MM.1S (cell line): ENCODE results near the gene CHPF2.

Source experiments
- DNase-seq: peaks from one replicate; pipeline ENCODE4 v3.0.0-alpha.2; 2015
- H2AFZ ChIP-seq: fragments of 300-600 bp; sonication (generic); 2 replicates; pipeline ENCODE4 v1.6.0; 2016; ENCODE audit warnings: antibody characterized with exemption, low read length
- H3F3A ChIP-seq: fragments of 300-600 bp; sonication (generic); 2 replicates; pipeline ENCODE4 v1.6.1; 2016; ENCODE audit warnings: mild to moderate bottlenecking, antibody characterized with exemption, low read length, moderate library complexity, mixed read lengths; ENCODE audit not compliant: insufficient read depth
- H3K27ac ChIP-seq: fragments of 300-600 bp; sonication (generic); 2 replicates; pipeline ENCODE4 v1.5.1; 2016; ENCODE audit warnings: mild to moderate bottlenecking, low read length
- H3K27me3 ChIP-seq: fragments of 300-600 bp; sonication (generic); replicated peaks from 2 replicates; pipeline ENCODE4 v1.6.0; 2016; ENCODE audit warnings: low read length; ENCODE audit not compliant: insufficient read depth
- H3K36me3 ChIP-seq: fragments of 300-600 bp; sonication (generic); replicated peaks from 2 replicates; pipeline ENCODE4 v1.6.1; 2016; ENCODE audit warnings: mild to moderate bottlenecking, low read length, mixed read lengths; ENCODE audit not compliant: insufficient read depth
- H3K4me1 ChIP-seq: fragments of 300-600 bp; sonication (generic); 2 replicates; pipeline ENCODE4 v1.6.1; 2016; ENCODE audit warnings: low read length, mixed read lengths
- H3K4me2 ChIP-seq: fragments of 300-600 bp; sonication (generic); 2 replicates; pipeline ENCODE4 v1.6.0; 2016; ENCODE audit warnings: low read depth, low read length
- H3K4me3 ChIP-seq: fragments of 300-600 bp; sonication (generic); 2 replicates; pipeline ENCODE4 v1.5.1; 2016; ENCODE audit warnings: low read length, mixed read lengths
- H3K79me2 ChIP-seq: fragments of 300-600 bp; sonication (generic); 2 replicates; pipeline ENCODE4 v1.6.1; 2016; ENCODE audit warnings: mixed run types, low read length, mixed read lengths
- H3K9ac ChIP-seq: fragments of 300-600 bp; sonication (generic); 2 replicates; pipeline ENCODE4 v1.6.1; 2016; ENCODE audit warnings: low read length, mixed read lengths
- H3K9me2 ChIP-seq: fragments of 300-600 bp; sonication (generic); replicated peaks from 2 replicates; pipeline ENCODE4 v1.6.1; 2016; ENCODE audit warnings: mild to moderate bottlenecking, low read length, mixed read lengths; ENCODE audit not compliant: insufficient read depth
- H3K9me3 ChIP-seq: fragments of 300-600 bp; sonication (generic); replicated peaks from 2 replicates; pipeline ENCODE4 v1.6.1; 2016; ENCODE audit warnings: mild to moderate bottlenecking, low read length, mixed read lengths; ENCODE audit not compliant: insufficient read depth
- H4K20me1 ChIP-seq: fragments of 300-600 bp; sonication (generic); 2 replicates; pipeline ENCODE4 v1.6.1; 2016; ENCODE audit warnings: mild to moderate bottlenecking, low read length, moderate library complexity, mixed read lengths; ENCODE audit not compliant: insufficient read depth
- CTCF ChIP-seq: fragments of 300-600 bp; sonication (generic); IDR thresholded peaks from 2 replicates; pipeline ENCODE4 v1.5.1; 2016; ENCODE audit warnings: antibody characterized with exemption, low read length, mixed read lengths
- EZH2 ChIP-seq: fragments of 300-600 bp; sonication (generic); optimal IDR thresholded peaks from 2 replicates; pipeline ENCODE3; 2017; ENCODE audit warnings: low read depth, mild to moderate bottlenecking, antibody characterized with exemption, low read length, mixed read lengths
- EZH2phosphoT487 ChIP-seq: fragments of 300-600 bp; sonication (generic); IDR thresholded peaks from 2 replicates; pipeline ENCODE4 v1.6.1; 2018; ENCODE audit warnings: antibody characterized with exemption, low read length

CHPF2 gene

GRCh38 chr7:151243408-151244195 lies 11.3 kb downstream of the CHPF2 start:
- H3K4me1 ChIP-seq = peaks cover 15% of the 10 kb centered on the region
- peak overlapping the region; percentile 82; the same call in 1 of the 2 replicates for H3K4me2 ChIP-seq
- peaks cover 47% of the 10 kb centered on the region for H3K27me3 ChIP-seq
- no peak overlapping the region for H2AFZ ChIP-seq
- no peak for TF ChIP-seq EZH2
- no peak for TF ChIP-seq EZH2phosphoT487
- no peak for TF ChIP-seq CTCF
- H4K20me1 ChIP-seq = peaks cover 5% of the 10 kb centered on the region; the same call in 1 of the 2 replicates
- DNase-seq = peak; percentile 75
- H3K9me2 ChIP-seq = no peaks in the 10 kb centered on the region
- no peaks in the 10 kb centered on the region for H3K79me2 ChIP-seq
- H3K36me3 ChIP-seq = no peaks in the 10 kb centered on the region
- H3K27ac ChIP-seq = no peak overlapping the region
- 0 out of 2 replicates have a peak, but pooled peaks cover 9% of the 10 kb centered on the region for H3F3A ChIP-seq
- no peaks in the 10 kb centered on the region for H3K9me3 ChIP-seq
- peak overlapping the region; percentile 40 for H3K4me3 ChIP-seq
- no peak overlapping the region for H3K9ac ChIP-seq

- H3K9ac ChIP-seq = no peak overlapping the region
- 0 out of 2 replicates have a peak, but pooled peaks cover 9% of the 10 kb centered on the region for H3F3A ChIP-seq
- H3K36me3 ChIP-seq = no peaks in the 10 kb centered on the region
- peak overlapping the region; percentile 50; the same call in 1 of the 2 replicates for H3K4me3 ChIP-seq
- DNase-seq = peak; percentile 61
- H3K79me2 ChIP-seq = no peaks in the 10 kb centered on the region
- no peaks in the 10 kb centered on the region for H3K9me2 ChIP-seq
- H2AFZ ChIP-seq = no peak overlapping the region
- peak overlapping the region; percentile 82 for H3K4me2 ChIP-seq
- peaks cover 15% of the 10 kb centered on the region for H3K4me1 ChIP-seq
- H3K27ac ChIP-seq = no peak overlapping the region
- peaks cover 5% of the 10 kb centered on the region; the same call in 1 of the 2 replicates for H4K20me1 ChIP-seq
- H3K9me3 ChIP-seq = no peaks in the 10 kb centered on the region
- H3K27me3 ChIP-seq = peaks cover 50% of the 10 kb centered on the region
- TF ChIP-seq EZH2 (no peak), EZH2phosphoT487 (no peak), CTCF (peak; percentile 99)
Measured at GRCh38 chr7:151244196-151244840, 12.0 kb downstream of the CHPF2 start.

- H3K4me3 ChIP-seq = peak overlapping the region; percentile 50
- no peaks in the 10 kb centered on the region for H3K36me3 ChIP-seq
- peak overlapping the region; percentile 82 for H3K4me2 ChIP-seq
- H3K27me3 ChIP-seq = peaks cover 56% of the 10 kb centered on the region
- 0 out of 2 replicates have a peak overlapping the region, but pooled peaks have one; percentile 37 for H2AFZ ChIP-seq
- no peak overlapping the region for H3K27ac ChIP-seq
- 0 out of 2 replicates have a peak, but pooled peaks cover 9% of the 10 kb centered on the region for H3F3A ChIP-seq
- no peaks in the 10 kb centered on the region for H3K9me3 ChIP-seq
- TF ChIP-seq EZH2phosphoT487 (0 out of 2 replicates have a peak, but pooled peaks have one; percentile 60), CTCF (no peak), EZH2 (peak; percentile 91)
- H3K9ac ChIP-seq = no peak overlapping the region
- H3K4me1 ChIP-seq = peaks cover 15% of the 10 kb centered on the region
- DNase-seq = no peak
- no peaks in the 10 kb centered on the region for H3K79me2 ChIP-seq
- peaks cover 5% of the 10 kb centered on the region; the same call in 1 of the 2 replicates for H4K20me1 ChIP-seq
- no peaks in the 10 kb centered on the region for H3K9me2 ChIP-seq
Measured at GRCh38 chr7:151244841-151245346, 12.6 kb downstream of the CHPF2 start.
